Ammon's horn (tissue), 1 donor: ENCODE data around the gene CHAD.
A peak's percentile ranks its signal among the peaks of the same experiment; 100 is the strongest.

Experiments used
- DNase-seq: peaks from one replicate; pipeline ENCODE4 v3.0.0-alpha.2; 2016; ENCODE audit warnings: low spot score

CHAD gene, protein sequence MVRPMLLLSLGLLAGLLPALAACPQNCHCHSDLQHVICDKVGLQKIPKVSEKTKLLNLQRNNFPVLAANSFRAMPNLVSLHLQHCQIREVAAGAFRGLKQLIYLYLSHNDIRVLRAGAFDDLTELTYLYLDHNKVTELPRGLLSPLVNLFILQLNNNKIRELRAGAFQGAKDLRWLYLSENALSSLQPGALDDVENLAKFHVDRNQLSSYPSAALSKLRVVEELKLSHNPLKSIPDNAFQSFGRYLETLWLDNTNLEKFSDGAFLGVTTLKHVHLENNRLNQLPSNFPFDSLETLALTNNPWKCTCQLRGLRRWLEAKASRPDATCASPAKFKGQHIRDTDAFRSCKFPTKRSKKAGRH

DNA sequence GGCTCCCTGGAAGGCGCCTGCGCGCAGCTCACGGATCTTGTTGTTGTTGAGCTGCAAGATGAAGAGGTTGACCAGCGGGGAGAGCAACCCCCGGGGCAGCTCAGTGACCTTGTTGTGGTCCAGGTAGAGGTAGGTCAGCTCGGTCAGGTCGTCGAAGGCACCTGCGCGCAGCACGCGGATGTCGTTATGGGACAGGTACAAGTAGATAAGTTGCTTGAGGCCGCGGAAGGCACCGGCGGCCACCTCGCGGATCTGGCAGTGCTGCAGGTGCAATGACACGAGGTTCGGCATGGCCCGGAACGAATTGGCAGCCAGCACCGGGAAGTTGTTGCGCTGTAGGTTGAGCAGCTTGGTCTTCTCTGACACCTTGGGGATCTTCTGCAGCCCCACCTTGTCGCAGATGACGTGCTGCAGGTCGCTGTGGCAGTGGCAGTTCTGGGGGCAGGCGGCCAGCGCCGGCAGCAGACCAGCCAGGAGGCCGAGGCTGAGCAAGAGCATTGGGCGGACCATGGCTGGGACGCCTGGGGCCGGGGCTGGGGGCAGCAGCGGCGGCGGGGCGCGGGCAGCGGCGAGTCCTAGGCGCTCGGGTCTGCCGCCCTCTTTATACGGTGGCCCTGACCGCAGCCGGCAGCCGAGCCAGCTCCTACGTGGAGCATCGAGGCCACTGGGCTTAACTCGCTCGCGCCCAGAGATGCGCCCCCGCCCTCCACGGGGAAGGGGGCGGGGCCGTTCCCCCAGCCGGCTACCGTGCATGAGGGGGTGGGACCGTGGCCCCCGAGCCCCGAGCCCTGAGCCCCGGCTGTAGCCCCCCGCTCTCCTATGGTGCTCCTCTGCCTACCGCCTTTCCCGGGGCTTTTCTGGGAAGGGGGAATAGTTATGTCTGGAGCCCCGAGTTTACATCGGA is at the start of gene CHAD:
Gene CHAD, minus strand, starts transcription at position 577 of the 904 bp plus-strand sequence. Its CDS starts 67 bp downstream, at position 510.
- no peak for DNase-seq

DNA sequence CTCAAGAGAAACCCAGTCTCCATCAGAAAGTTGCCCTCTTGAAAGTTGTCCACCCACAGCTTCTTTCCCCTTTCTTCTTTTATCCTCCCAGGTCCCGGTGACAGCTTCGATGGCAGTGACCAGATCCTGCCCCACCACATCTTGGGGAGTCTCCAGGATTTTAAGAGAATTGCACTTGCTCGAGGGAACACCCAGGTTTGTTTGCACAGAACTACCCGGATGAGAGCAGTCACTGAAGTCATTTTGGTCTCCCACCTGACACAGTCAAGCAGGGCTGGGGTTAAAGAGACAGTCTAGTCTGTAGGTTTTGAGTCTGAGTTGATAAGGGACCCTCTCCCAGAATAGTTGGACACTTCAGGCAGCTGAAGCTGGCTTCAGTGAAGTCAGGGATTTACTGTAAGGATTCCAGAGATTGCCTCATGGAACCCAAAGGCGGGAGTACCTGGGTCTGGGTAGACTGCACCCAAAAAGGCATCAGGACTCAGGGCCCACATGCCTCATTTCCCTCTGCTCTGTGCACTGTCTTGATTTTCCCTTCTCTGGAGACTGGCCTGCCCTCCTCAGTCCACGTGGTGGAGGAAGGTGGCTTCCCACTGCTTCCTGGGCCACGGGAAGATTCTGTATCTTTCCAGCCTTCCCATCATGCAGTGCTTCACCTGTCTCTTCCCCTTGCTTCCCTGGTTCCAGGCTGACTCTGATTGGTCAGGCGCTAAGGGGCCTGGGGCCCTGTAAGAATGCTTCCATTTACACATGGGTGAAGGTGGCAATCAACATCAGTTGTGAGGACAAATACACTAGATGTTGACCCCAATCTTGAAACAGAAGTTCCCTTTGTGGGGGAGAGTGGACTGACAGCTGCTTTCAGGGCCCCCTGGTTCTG is 49.1 kb upstream of the CHAD start:
- no peak for DNase-seq

DNA sequence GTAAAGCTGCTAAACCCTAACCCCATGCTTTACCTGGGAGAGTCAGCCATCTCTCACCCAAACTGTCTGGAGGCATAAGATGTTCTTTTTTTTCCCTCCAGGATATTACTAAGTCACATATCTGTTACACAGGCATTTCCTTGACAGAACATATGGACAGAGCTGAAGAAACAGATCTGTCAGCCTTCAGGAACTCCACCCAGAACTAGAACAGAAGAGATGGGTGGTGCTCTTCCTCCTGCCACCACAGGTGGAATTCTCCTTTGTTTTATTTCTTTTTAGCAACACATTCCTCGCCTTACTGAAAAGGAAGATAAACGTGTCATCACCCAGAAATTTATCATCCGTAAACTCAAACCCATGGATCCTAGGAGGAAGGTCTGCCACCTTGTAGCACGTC is 48.3 kb upstream of the CHAD start:
- no peak for DNase-seq

DNA sequence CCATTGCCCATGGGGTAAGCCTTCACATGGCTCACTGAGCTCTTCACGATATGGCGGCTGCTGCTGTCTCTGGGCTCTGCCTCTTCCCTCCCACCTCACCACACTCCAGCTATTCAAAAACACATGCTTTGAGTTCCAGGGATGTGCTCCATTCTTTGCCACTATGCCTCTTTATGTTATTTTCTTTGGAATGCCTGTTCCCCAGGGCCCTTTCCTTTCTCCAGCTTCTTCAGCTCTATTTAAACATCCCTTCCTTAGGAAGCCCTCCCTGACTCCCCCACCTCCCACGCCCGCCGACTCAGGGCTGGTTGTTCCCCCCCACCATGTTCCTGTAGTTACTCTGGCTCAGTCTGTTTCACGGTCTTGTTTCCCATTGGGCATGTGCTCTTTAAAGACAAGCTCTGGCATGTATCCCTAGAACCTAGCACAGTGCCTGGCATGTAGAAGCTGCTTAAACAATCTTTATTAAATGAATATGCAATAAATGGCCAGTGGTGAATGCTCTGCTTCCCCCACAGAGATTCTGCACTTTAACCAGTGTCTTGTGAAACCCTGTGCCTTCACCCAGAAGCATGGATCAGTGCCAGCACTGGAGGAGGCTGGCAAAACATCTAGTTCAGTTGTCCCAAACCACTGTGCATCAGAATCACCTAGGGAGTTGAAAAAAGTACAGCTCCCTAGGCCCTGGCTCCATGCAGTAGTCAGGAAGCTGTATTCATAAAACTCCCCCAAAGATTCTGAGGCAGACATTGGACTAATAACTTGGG is 46.4 kb upstream of the CHAD start:
- no peak for DNase-seq

DNA sequence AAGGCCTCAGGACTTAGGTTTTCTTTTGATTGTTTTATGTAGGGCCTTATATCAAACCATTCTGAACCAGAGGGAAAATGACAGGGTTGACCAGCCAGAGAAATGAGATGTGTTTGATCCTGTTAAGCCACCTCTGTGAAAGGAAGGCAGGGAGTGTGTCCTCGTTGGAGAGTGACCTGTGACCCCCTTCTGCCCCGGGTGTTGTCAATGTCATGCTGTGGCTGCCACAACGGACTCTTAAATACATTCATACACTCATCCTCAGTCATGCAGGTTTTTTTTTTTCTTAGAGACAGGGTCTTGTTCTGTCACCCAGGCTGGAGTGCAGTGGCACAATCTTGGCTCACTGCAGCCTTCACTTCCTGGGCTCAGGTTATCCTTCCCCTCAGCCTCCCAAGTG is 45.7 kb upstream of the CHAD start:
- no peak for DNase-seq

DNA sequence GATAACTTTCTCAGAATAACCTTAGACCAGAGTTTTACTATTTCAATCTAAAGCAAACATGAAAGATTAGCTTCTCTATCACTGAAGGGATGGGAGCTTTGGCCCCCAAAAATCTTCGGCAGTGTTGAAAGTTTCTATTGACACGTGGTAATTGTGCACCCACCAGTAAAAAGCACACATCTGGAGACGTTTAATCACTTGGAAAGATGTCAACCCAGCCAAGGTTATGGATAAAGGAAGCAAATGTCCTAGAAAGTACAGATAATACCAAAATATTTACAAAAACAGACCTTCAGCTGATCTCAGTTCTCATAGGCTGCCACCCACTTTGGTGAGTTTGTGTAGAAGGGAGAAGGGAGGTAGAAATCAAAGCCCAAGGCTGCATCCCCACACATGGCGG is 44.8 kb upstream of the CHAD start:
- no peak for DNase-seq

DNA sequence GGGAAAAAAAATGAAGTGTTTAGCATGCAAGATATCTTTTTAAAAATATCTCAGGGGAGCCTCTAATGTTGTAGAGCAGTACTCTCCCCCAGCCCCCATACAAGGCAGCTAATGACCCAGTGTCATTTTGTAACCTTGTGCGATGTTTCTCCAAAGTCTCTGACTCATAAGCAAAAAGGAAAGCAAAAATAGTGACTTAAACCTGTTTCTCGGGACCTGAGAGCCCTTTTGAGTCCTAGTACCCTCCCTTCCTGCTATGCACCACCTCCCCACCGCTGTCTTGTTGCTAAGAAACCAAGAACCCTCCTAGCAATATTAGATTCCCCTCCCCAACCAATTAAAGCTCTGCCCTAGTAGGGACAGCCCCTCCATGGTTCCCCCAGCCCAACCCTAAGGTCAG is 42.4 kb upstream of the CHAD start:
- DNase-seq: no peak

DNA sequence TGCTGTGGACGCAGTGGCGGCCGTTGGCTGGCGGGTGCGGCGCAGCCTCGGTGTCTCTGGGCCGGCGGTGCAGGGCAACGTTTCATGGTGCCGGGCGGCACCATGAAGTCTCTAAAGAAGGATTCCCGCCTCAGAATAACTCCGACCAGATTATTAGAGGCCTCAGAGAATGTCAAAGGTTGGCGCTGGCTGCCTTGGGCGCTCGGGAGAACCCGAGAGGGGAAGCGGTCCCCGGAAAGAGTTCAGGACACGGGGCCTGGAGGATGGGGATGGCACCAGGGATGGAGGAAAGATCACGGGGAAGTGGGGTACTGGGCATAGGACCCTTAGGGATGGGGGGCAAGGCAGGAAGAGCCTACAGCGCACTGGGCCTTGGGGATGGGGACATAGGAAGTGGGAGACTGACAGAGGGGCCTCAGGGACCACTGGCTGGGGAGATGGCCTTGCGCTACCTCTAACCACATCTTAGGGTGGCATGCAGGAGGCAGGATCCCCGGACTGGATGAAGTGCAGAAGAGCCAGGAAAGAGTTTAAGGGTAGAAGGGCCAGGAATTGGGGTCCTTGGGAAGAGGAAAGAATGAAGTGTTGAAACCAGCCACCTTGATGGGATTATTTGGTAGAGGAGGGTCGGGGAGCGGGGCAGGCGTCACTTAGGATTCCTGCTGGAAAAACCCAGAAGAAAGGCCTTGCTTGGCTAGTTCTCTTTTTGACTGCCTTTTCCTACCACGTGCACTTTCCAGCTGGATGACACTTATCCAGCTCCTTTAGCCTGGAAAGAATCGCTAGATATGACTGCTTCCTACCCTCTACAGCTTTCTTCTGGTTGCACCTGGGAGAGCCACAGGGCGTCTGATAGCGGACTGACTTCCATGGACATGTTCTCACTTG is 40.1 kb upstream of the CHAD start:
- DNase-seq: no peak

DNA sequence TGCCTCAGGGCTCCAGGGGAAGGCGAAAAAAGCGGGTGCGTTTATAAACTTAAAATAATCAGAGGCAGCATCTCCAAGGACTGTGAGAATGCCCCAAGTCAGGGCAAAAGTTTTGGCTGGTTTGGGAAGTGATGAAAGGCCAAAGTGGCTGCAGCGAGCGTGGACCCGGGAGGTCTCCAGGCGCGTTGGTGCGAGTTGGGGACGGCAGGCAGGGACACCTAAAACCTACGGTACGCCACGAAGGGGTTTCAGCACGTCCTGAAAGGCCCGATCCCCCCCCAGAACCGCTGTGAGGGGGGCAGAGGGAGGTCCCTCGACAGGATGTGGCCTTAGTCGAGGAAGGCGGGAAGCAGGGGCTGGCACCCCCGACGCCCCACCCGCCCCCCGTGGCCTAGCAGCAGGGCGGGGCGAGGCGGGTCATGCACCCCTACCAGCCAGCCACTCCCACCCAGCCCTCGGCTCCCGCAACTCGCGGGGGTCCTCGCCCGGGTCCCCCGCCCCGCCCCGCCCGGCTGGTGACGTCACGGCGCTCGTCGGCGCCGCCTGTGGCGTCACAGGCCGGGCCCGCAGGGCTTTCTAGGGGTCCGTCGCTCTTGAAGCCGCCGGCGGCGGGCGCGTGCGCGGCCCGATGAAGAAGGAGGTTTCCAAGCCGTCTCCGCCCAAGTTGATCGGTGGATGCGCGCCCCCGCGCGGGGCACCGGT is 39.3 kb upstream of the CHAD start, which contains the start of gene MYCBPAP:
Gene MYCBPAP, plus strand, starts transcription at position 569 of the 702 bp plus-strand sequence. CDS start 236 bp downstream, outside the sequence.
- peak; percentile 73 for DNase-seq

DNA sequence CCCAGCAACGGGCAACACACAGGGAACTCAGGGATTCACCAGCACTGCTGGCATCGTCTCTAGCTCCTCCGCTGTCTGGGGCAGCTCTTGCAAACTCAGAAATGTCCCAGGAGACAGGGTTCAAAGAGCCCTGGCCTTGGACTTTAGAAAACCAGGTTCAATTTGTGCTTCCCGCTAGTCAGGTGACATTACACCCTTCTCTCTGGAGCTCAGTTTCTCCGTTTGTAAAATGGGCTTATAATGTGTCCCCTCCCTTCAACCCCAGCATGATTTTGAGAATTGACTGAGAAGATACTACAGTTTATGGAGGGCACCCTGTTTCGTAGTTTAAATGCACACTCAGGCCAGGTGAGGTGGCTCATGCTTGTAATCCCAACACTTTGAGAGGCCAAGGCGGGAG is 37.6 kb upstream of the CHAD start:
- no peak for DNase-seq

DNA sequence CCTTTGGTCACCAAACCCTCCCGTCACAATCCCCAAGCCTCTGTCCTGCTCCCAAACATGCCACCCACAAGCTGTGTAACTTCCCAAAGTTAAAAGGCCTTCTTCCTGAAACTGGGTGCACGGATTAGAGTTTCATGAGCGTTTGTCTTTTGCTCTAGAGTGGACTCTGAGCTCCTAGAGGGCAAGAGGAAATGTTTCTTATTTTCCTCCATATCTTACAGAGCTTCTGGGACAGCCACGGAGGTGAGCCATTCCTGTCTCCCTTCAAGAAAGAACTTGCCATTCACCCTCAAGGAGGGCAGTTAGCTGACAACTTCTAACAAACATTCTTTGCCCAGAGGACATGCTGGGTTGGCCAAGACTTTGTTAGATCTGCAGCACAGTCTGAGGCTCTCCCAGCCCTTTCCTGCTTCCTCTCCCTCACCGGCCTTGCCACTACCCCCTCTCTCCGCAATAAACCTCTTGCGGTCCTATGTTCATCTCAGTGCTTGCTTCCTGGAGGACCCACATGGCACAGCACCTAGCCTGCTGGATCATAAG is 37.0 kb upstream of the CHAD start:
- no peak for DNase-seq

DNA sequence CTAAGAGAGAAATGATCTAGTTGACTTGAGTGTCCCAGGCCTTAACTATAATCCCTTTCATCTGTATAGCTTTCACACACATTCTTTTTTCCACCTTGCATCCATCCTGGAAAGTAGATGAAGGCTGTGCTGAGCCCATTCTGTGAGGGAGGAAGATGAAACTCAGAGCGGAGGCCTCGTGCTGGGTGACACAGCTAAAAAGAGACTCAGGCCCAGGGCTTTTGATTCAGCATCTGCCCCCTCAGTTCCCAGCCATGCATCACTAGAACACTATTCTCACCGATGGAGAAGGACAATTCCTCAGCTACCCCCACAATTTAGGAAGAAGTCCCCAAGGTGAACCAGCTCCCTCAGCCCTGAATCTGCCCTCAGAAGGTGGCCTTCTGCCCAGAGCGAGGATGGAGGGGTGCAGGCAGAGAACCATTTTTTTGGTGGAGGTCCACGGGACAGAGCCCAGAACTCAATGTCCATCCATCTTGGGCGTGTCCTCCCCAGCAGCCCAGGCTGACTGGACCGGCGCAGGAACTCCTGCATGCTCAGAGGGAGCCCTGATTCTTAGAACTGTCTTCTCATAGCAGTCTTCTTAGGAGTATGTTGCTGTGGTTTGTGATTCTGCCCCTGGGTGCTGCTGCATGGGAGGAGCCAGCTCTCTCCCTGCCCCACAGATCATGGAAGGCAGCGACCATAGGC is 33.8 kb upstream of the CHAD start:
- DNase-seq: no peak

DNA sequence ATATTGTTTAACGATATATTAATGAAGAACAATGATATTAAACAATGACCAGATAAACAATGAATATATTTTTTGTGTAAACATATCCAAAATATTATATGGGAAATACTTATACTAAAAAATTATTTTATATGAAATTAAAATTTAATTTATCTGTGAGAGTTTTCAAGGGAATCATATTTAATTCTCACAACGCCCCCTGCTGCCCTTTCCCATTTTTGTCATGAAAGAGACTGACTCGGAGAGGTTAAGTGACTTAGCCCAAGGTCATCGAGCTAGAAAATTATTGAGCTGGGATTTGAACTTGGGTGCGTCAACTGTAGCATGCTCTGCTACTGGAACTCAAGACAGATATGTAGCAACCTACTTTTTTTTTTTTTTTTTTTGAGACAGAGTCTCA is 32.4 kb upstream of the CHAD start:
- DNase-seq: no peak

DNA sequence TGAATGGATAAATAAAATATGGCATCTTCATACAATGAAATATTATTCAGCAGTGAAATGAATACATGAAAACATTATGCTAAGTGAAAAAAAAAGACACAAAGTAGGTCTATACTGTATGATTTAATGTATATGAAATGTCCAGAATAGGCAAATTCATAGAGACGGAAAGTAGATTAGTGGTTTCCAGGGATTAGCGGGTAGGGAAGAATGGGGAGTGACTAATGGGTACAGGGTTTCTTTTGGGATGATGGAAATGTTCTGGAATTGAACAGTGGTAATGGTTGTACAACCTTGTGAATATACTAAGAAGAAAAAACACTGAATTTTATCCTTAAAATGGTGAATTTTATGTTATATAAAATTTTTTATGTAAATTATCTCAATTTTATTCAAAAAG is 31.0 kb upstream of the CHAD start:
- no peak for DNase-seq

DNA sequence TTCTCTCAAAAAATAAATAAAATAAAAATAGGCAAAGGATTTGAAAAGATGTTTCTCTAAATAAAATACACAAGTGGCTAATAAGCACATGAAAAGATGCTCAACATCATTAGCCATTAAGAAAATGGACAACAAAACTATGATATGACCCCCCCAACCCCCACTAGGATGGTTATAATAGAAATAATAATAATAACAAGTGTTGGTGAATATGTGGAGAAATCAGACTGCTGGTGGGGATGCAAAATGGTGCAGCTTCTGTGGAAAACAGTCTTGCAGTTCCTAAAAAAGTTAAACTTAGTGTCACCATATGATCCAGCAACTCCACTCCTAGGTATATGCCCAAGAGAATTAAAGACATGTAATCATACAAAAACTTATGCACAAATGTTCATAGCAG is 30.6 kb upstream of the CHAD start:
- no peak for DNase-seq

DNA sequence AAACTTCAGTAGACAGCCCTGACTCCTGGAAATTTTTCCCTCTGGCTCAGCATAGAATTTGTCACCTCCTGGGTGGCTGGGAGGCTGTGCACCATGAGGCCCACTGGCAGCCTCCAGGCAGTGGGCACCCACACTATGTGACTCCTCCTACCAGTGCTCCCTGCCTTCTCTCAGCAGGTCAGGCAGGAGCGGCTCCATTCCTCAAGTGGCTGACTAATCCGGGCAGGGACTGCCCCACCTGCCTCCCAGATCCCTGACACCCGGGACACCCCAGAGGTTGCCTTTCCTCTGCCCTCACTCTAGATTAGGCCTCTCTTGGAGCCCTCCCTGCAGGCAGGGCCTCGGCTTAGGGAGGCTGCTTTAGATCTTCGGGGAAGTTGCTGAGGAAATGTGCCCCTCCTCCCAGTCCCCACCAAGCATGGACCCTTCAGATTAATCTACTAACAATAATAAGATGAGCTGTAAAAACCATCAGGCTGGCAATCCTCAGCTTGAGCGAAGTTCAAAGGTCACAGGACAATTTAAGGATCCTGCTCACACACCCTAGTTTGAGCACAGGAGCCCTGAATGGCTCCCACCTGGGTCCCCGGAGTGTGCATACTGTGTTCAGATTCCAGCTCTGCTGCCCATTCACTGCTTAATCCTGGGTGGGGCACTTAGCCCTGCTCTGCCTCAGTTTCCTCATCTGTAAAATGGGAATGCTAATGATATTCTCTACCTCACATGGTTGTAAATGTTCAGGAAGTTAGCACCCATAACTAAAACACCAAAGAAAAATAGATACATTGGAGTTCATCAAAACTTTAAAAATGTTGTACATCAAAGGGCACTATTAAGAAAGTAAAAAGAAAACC is 29.6 kb upstream of the CHAD start:
- DNase-seq: no peak

DNA sequence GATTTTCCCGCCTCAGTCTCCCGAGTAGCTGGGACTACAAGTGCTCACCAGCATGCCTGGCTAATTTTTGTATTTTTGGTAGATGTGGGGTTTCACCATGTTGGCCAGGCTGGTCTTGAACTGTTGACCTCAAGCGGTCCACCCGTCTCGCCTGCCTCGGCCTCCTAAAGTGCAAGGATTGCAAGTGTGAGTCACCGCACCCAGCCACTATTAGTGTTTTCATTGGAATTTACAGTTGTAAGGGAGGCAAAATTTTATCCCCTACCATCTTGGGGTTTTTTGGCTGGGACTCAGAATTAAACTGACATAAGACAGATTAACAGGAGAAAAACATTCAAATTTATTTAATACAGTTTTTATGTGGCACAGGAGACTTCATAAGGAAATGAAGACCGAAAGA is 27.2 kb upstream of the CHAD start:
- no peak for DNase-seq
